AG10803 (cell line): ENCODE measurements around the gene KIAA1755.
A peak's percentile ranks its signal among the peaks of the same experiment; 100 is the strongest.

Source experiments
- DNase-seq: peaks from one replicate; pipeline ENCODE4 v3.0.0; 2010; ENCODE audit warnings: low read depth
- H3K4me3 ChIP-seq: 2 replicates; pipeline ENCODE4 v1.5.1; 2011; ENCODE audit warnings: mild to moderate bottlenecking, low read length, control low read depth
- TF ChIP-seq, protein P1 (sequence below): conservative IDR thresholded peaks from 2 replicates; pipeline ENCODE4 v1.5.1; 2011; ENCODE audit warnings: mild to moderate bottlenecking, low read length, control low read depth, inconsistent platforms

Gene KIAA1755

DNA sequence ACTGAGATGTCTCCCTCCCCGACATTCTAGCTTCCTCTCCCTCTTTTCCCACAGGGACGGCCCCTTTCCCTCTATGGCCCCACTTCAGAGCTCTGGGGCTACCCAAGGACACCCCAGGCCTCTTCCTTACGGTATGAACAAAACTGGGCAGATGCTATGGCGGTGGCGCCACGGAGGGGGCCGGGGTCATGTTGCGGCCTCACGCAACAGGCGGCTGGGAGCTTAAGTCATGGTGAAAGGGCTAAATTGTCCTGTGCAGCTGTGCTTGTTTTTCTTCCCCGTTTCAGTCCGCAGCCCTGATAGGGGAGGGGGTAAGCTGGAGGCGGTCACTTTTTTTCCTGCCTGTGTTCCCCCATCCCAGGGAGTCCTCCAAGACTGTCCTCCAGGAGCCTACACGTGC lies 17.6 kb upstream of the KIAA1755 start:
- no peak overlapping the region for H3K4me3 ChIP-seq
- no peak for DNase-seq
- TF ChIP-seq, protein P1, sequence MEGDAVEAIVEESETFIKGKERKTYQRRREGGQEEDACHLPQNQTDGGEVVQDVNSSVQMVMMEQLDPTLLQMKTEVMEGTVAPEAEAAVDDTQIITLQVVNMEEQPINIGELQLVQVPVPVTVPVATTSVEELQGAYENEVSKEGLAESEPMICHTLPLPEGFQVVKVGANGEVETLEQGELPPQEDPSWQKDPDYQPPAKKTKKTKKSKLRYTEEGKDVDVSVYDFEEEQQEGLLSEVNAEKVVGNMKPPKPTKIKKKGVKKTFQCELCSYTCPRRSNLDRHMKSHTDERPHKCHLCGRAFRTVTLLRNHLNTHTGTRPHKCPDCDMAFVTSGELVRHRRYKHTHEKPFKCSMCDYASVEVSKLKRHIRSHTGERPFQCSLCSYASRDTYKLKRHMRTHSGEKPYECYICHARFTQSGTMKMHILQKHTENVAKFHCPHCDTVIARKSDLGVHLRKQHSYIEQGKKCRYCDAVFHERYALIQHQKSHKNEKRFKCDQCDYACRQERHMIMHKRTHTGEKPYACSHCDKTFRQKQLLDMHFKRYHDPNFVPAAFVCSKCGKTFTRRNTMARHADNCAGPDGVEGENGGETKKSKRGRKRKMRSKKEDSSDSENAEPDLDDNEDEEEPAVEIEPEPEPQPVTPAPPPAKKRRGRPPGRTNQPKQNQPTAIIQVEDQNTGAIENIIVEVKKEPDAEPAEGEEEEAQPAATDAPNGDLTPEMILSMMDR = no peak

- TF ChIP-seq, protein P1 = no peak
- DNase-seq = no peak
- no peak overlapping the region for H3K4me3 ChIP-seq
These were observed 17.2 kb upstream of the KIAA1755 start for GRCh38 chr20:38277691-38278090.

DNA sequence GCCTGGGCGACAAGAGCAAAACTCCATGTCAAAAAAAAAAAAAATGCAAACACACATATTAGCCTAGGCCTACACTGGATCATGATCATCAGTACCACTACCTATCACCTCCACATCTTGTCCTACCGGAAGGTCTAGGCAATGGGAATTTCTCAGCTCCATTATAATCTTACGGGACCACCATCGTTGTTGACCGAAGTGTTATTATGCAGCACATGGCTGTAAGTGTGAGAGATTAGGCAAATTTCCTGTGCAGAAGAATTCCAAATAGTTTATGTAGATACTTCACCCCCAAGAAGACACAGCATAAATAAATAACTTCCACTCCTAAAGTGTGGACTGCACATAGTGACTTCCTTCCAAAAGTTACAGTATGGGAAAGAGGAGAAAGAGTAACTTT lies 16.8 kb upstream of the KIAA1755 start:
- TF ChIP-seq, protein P1 = no peak
- no peak for DNase-seq
- H3K4me3 ChIP-seq = no peak overlapping the region

- H3K4me3 ChIP-seq = no peak overlapping the region
- peak; percentile 83 for DNase-seq
- TF ChIP-seq, protein P1 = no peak
These were observed 15.4 kb upstream of the KIAA1755 start for GRCh38 chr20:38275815-38276550.

DNA sequence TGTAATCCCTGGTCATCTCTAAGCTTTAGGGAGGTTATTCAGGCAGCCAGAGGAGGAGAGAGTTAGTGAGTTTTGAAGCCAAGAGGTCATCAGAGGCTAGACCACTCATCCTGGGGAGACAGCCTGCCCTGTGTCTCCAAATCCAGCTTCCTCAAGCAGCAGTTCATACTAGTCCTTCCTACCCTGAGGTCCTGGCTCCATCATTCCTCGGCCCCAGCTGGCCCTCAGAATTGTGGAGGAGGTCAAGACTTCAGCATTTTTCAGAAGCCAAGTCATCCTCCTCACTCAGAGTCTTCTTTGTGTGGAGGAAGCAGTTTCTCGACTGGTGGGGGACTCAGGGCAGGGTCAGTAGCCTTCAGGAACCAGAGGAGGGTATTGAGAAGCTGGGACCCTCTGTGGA lies 12.4 kb upstream of the KIAA1755 start:
- peak; percentile 54 for DNase-seq
- no peak overlapping the region for H3K4me3 ChIP-seq
- TF ChIP-seq, protein P1 = no peak

DNA sequence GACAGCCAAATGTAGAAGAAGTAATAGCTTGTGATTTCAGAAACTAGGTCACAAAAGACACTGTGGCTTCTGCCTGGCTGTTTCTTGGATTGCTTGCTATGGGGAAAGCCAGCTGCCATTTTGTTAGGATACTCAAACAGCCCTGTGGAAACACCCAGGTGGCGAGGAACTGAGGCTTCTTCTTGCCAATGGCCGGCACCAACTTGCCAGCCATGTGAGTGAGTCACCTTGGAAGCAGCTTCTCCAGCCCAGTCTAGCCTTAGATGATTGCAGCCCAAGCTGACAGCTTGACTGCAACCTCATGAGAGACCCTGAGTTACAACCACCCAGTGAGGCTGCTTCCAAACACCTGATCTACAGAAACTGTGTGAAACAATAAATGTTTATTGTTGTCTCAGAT lies 11.9 kb upstream of the KIAA1755 start:
- peak; percentile 64 for DNase-seq
- H3K4me3 ChIP-seq = no peak overlapping the region
- TF ChIP-seq, protein P1 = no peak

DNA sequence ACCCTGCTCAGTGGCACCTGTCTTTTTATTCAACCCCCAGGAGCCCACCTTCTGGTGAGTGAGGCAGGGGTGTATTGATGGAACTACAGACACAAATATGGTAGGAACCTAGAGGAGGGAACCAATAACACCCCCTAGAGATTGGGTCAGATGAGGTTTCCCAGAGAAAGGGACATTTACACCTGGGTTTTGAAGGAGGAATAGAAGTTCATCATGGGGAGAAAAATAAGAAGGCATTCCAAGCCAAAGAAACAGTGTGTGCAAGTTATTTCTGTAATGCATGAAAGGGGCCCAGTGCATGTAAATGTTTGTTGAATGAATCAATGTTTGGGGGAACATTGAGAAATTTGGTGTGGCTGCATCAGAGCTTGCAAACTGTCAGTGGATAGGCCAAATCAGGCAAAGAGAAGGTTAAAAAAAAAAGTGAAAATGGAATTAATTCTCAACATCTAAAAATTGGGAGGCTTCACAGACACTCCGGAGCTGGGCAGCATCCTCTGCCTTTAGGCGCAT lies 11.1 kb upstream of the KIAA1755 start:
- TF ChIP-seq, protein P1 = no peak
- DNase-seq = no peak
- H3K4me3 ChIP-seq = no peak overlapping the region
